GM13976 (cell line): ENCODE results near the gene MRPS2.

ENCODE experiments used
- DNase-seq: peaks from one replicate; pipeline ENCODE4 v3.0.0; 2012; ENCODE audit warnings: low spot score
- CTCF ChIP-seq: IDR thresholded peaks from 2 replicates; pipeline ENCODE4 v1.5.1; 2012; ENCODE audit warnings: borderline replicate concordance, mild to moderate bottlenecking; ENCODE audit not compliant: insufficient read depth; ENCODE audit errors: extremely low read depth, missing control alignments, control extremely low read depth
- in situ Hi-C: fragments of 300-500 bp; cut with MboI; formaldehyde crosslinking; loops from one replicate; pipeline ENCODE4 v1.12.0; 2022; ENCODE audit warnings: low sequenced_read_pairs, mixed read lengths, inconsistent platforms; ENCODE audit not compliant: unreplicated experiment

Gene MRPS2

GRCh38 chr9:135517407-135517822 lies 16.9 kb downstream of the MRPS2 start:
- TF ChIP-seq CTCF, result no peak
- in situ Hi-C loops, result no loop called here
- DNase-seq, result no peak

- no peak for DNase-seq
- in situ Hi-C loops, result no loop called here
- TF ChIP-seq CTCF, result no peak
These were observed 18.9 kb downstream of the MRPS2 start for GRCh38 chr9:135519179-135519971.

- in situ Hi-C loops, result no loop called here
- DNase-seq, result no peak
- no peak for TF ChIP-seq CTCF
These were observed 20.6 kb downstream of the MRPS2 start, which contains the start of gene LCN1 for GRCh38 chr9:135520916-135521607. TSS of gene LCN1 (plus strand) at chr9:135521440. CDS start at chr9:135521498, 58 bp downstream.

GRCh38 chr9:135521608-135522095 lies 21.2 kb downstream of the MRPS2 start:
- in situ Hi-C loops, result no loop called here
- DNase-seq, result no peak
- TF ChIP-seq CTCF, result no peak

GRCh38 chr9:135522137-135522877 lies 21.8 kb downstream of the MRPS2 start:
- DNase-seq, result no peak
- TF ChIP-seq CTCF, result no peak
- in situ Hi-C loops, result no loop called here

GRCh38 chr9:135522931-135523330 lies 22.4 kb downstream of the MRPS2 start:
- no peak for DNase-seq
- TF ChIP-seq CTCF, result no peak
- in situ Hi-C loops, result no loop called here
